Endothelial cell of umbilical vein (primary cell): ENCODE data around the gene CLEC20A. TPM values are rescaled to one million over a fixed set of nuclear protein-coding genes. Genes with fewer than 3 reads are reported as not detected.

Source experiments
- BruUV-seq: library from RNA; stranded (reverse); fragments of 400-500 nt; replicated peaks from 2 replicates; lab custom pipeline; 2021; lab: Mats Ljungman, UMichigan
- CTCF ChIA-PET: fragments of 300-600, 350-600 bp; sonication (Branson Sonifier 250); formaldehyde crosslinking; loops from one replicate; lab custom pipeline; 2021; ENCODE audit warnings: antibody characterized with exemption, inconsistent platforms; lab: Charles Lee
- POLR2A ChIA-PET: fragments of 300-600, 350-600 bp; sonication (Branson Sonifier 250); formaldehyde crosslinking; loops from one replicate; lab custom pipeline; 2021; ENCODE audit warnings: antibody characterized with exemption, inconsistent platforms; lab: Charles Lee
- DNase-seq: peaks from one replicate; pipeline ENCODE4 v3.0.0-alpha.2; 2011; ENCODE audit warnings: low read depth, low spot score
- FAIRE-seq: peaks from 2 replicates; lab custom pipeline; 2011; peaks lifted over from hg19 to GRCh38; lab: Jason Lieb, UNC
- H2AFZ ChIP-seq: 2 replicates; pipeline ENCODE4 v1.6.0; 2012; ENCODE audit warnings: low read depth, low read length, control low read depth, inconsistent platforms
- H3K27ac ChIP-seq: 2 replicates; pipeline ENCODE4 v1.5.1; 2011; ENCODE audit warnings: low read depth, mild to moderate bottlenecking, control low read depth, low read length, moderate library complexity; ENCODE audit not compliant: insufficient read depth
- H3K27me3 ChIP-seq, 2 experiments: 2 replicates each; pipeline versions ENCODE4 v1.6.0 to v1.6.1; 2011; ENCODE audit warnings: low read length in 2 of 2, mixed read lengths in 1 of 2; ENCODE audit not compliant: control insufficient read depth in 2 of 2, insufficient read depth in 2 of 2
- H3K36me3 ChIP-seq, 2 experiments: 2 replicates in 1 of 2; 3 replicates in 1 of 2; pipeline ENCODE4 v1.5.1; 2011; ENCODE audit warnings: low read length in 2 of 2, mild to moderate bottlenecking in 1 of 2, moderate library complexity in 1 of 2; ENCODE audit not compliant: control insufficient read depth in 2 of 2, insufficient read depth in 2 of 2; ENCODE audit errors: extremely low read depth in 1 of 2
- H3K4me1 ChIP-seq: 3 replicates; pipeline ENCODE4 v1.5.1; 2011; ENCODE audit warnings: mild to moderate bottlenecking, low read length; ENCODE audit not compliant: control insufficient read depth, insufficient read depth; ENCODE audit errors: extremely low read depth
- H3K4me2 ChIP-seq: 2 replicates; pipeline ENCODE4 v1.6.1; 2011; ENCODE audit warnings: low read length, control low read depth, mixed read lengths; ENCODE audit not compliant: insufficient read depth
- H3K4me3 ChIP-seq, 3 experiments: fragments of 200-600 bp in 1 of 3; sonication (generic), shearing (Covaris generic) in 1 of 3; replicated peaks in 1 of 3; 2 replicates each; pipeline ENCODE4 v1.5.1; 2011 to 2016; ENCODE audit warnings: control low read depth in 3 of 3, low read length in 3 of 3, mild to moderate bottlenecking in 2 of 3, inconsistent platforms in 1 of 3, low read depth in 1 of 3, moderate library complexity in 1 of 3; ENCODE audit not compliant: insufficient read depth in 1 of 3
- H3K79me2 ChIP-seq: 2 replicates; pipeline ENCODE4 v1.6.0; 2012; ENCODE audit warnings: low read length, inconsistent platforms; ENCODE audit not compliant: control insufficient read depth, insufficient read depth
- H3K9ac ChIP-seq: replicated peaks from 2 replicates; pipeline ENCODE3; 2011; ENCODE audit warnings: low read length, control low read depth; ENCODE audit not compliant: insufficient read depth; ENCODE audit errors: extremely low read depth
- H3K9me1 ChIP-seq: replicated peaks from 3 replicates; pipeline ENCODE4 v1.6.0; 2011; ENCODE audit warnings: mild to moderate bottlenecking, low read length; ENCODE audit not compliant: control insufficient read depth, insufficient read depth; ENCODE audit errors: extremely low read depth
- H3K9me3 ChIP-seq: replicated peaks from 2 replicates; pipeline ENCODE4 v1.5.1; 2012; ENCODE audit warnings: low read length, inconsistent platforms; ENCODE audit not compliant: control insufficient read depth, insufficient read depth
- H4K20me1 ChIP-seq: replicated peaks from 2 replicates; pipeline ENCODE3; 2011; ENCODE audit warnings: mild to moderate bottlenecking, low read length; ENCODE audit not compliant: control insufficient read depth, insufficient read depth; ENCODE audit errors: extremely low read depth
- EZH2 ChIP-seq: IDR thresholded peaks from 2 replicates; pipeline ENCODE4 v1.6.1; 2012; ENCODE audit warnings: borderline replicate concordance, low read depth, mild to moderate bottlenecking, moderate library complexity, low read length, inconsistent platforms; ENCODE audit not compliant: severe bottlenecking
- FOS ChIP-seq: IDR thresholded peaks from 2 replicates; pipeline ENCODE4 v1.6.1; 2011; ENCODE audit warnings: mild to moderate bottlenecking, low read length, moderate library complexity, borderline replicate concordance; ENCODE audit not compliant: insufficient read depth
- GATA2 ChIP-seq: IDR thresholded peaks from 2 replicates; pipeline ENCODE4 v1.7.0; 2011; ENCODE audit warnings: low read depth, mild to moderate bottlenecking, moderate library complexity, mixed read lengths, low read length; ENCODE audit not compliant: insufficient read length, insufficient read depth
- JUN ChIP-seq: IDR thresholded peaks from 2 replicates; pipeline ENCODE4 v1.6.1; 2011; ENCODE audit warnings: borderline replicate concordance, low read depth; ENCODE audit not compliant: insufficient read length, insufficient read depth
- MAX ChIP-seq: IDR thresholded peaks from 2 replicates; pipeline ENCODE4 v1.6.1; 2011; ENCODE audit not compliant: insufficient read depth, insufficient read length
- MYC ChIP-seq: IDR thresholded peaks from one replicate; pipeline ENCODE4 v1.6.1; 2011; ENCODE audit warnings: mild to moderate bottlenecking, low read depth, low read length
- POLR2A ChIP-seq: IDR thresholded peaks from 2 replicates; pipeline ENCODE4 v1.6.1; 2012; ENCODE audit warnings: low read depth, mild to moderate bottlenecking, control low read depth, low read length
- POLR2AphosphoS5 ChIP-seq: IDR thresholded peaks from 2 replicates; pipeline ENCODE4 v1.6.1; 2012; ENCODE audit warnings: low read depth, mild to moderate bottlenecking, control low read depth, low read length, moderate library complexity; ENCODE audit not compliant: insufficient read depth
- dilution Hi-C: fragments of 300-500 bp; cut with MboI; formaldehyde crosslinking; loops from one replicate; pipeline ENCODE4 v1.15.0; 2019; ENCODE audit warnings: low sequenced_read_pairs; ENCODE audit not compliant: extremely low pct_ligation_motif_present
- intact Hi-C: fragments of 100-400 bp; cut with micrococcal nuclease; formaldehyde crosslinking; loops from one replicate; pipeline ENCODE4 v1.10.0; 2022
- polyA plus RNA-seq, 4 experiments: library from polyadenylated mRNA; depleted of rRNA in 3 of 4; stranded (reverse) in 3 of 4; unstranded in 1 of 4; fragments of >200 nt; gene quantifications; 2 replicates each; pipeline versions ENCODE4 v1.2.1 to v1.2.3, GENCODE V29; 2011 to 2012; ENCODE audit warnings: missing spikeins in 1 of 4
- total RNA-seq: library from RNA; stranded (reverse); gene quantifications from 2 replicates; pipeline ENCODE4 v1.2.3, GENCODE V29; 2021
- TF ChIP-seq, protein P1 (sequence below), 2 donors: IDR thresholded peaks; 1 replicate in 1 of 2; 2 replicates in 1 of 2; pipeline ENCODE4 v1.5.1; 2011; ENCODE audit warnings: low read length in 2 of 2, mild to moderate bottlenecking in 2 of 2, moderate library complexity in 2 of 2, control low read depth in 1 of 2, inconsistent platforms in 1 of 2, low read depth in 1 of 2; ENCODE audit not compliant: insufficient read depth in 1 of 2; ENCODE audit errors: extremely low read depth in 1 of 2

CLEC20A gene
- total and polyA plus RNA-seq, 2 donors (not counting 3 experiments of a cell fraction or from before 2014, with no cell fraction given), result not detected

- CTCF ChIA-PET, result interaction anchor here (0.5 to 1.9 kb wide), 5 partner anchors 9 to 195 kb away, joined by 3 to 8 read pairs (median 5); no protein-coding TSS in a partner anchor
- Histone ChIP-seq H3K9ac (no peak overlapping the region), H3K4me2 (no peak overlapping the region), H3K27ac (no peak overlapping the region), H3K27me3 (no peaks in the 10 kb centered on the region), H3K79me2 (no peaks in the 10 kb centered on the region), H3K36me3 (no peaks in the 10 kb centered on the region), H4K20me1 (no peaks in the 10 kb centered on the region), H3K4me1 (no peaks in the 10 kb centered on the region), H3K9me1 (no peaks in the 10 kb centered on the region), H3K9me3 (no peaks in the 10 kb centered on the region), H2AFZ (no peak overlapping the region), H3K4me3 (no peak overlapping the region)
- POLR2A ChIA-PET, result no interaction called here
- no peak for DNase-seq
- intact Hi-C loops (no loop called here), dilution Hi-C loops (no loop called here)
- TF ChIP-seq FOS, result no peak
- TF ChIP-seq GATA2, result no peak
- no peak for TF ChIP-seq EZH2
- TF ChIP-seq POLR2AphosphoS5, result no peak
- no peak for TF ChIP-seq MYC
- BruUV-seq, result no TSS peak
- no peak for FAIRE-seq
These were observed 1.6 kb downstream of the CLEC20A start for GRCh38 chr1:178495158-178495557.

- no peak overlapping the region for H3K4me3 ChIP-seq
- FAIRE-seq, result no peak
- H3K27ac ChIP-seq, result no peak overlapping the region
- dilution Hi-C loops (no loop called here), intact Hi-C loops (no loop called here)
- DNase-seq, result no peak
- no peaks in the 10 kb centered on the region for H3K27me3 ChIP-seq
- H3K79me2 ChIP-seq, result no peaks in the 10 kb centered on the region
- ChIA-PET CTCF (interaction anchor here (1.0 to 1.9 kb wide), 4 partner anchors 9 to 194 kb away, joined by 3 to 8 read pairs (median 6); no protein-coding TSS in a partner anchor), POLR2A (no interaction called here)
- no TSS peak for BruUV-seq
- H2AFZ ChIP-seq, result no peak overlapping the region
- no peak for TF ChIP-seq GATA2
- TF ChIP-seq EZH2, result no peak
- no peak for TF ChIP-seq POLR2A
- no peak for TF ChIP-seq POLR2AphosphoS5
- no peak for TF ChIP-seq JUN
- TF ChIP-seq, protein P1, sequence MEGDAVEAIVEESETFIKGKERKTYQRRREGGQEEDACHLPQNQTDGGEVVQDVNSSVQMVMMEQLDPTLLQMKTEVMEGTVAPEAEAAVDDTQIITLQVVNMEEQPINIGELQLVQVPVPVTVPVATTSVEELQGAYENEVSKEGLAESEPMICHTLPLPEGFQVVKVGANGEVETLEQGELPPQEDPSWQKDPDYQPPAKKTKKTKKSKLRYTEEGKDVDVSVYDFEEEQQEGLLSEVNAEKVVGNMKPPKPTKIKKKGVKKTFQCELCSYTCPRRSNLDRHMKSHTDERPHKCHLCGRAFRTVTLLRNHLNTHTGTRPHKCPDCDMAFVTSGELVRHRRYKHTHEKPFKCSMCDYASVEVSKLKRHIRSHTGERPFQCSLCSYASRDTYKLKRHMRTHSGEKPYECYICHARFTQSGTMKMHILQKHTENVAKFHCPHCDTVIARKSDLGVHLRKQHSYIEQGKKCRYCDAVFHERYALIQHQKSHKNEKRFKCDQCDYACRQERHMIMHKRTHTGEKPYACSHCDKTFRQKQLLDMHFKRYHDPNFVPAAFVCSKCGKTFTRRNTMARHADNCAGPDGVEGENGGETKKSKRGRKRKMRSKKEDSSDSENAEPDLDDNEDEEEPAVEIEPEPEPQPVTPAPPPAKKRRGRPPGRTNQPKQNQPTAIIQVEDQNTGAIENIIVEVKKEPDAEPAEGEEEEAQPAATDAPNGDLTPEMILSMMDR (IDR thresholded peaks at IDR 0.05; ENCODE audit: extremely low read depth in 1 of 2, insufficient read depth in 1 of 2, low read depth in 1 of 2, low read length in 2 of 2), result no peak
- no peak for TF ChIP-seq FOS
- TF ChIP-seq MAX, result no peak
- TF ChIP-seq MYC, result no peak
- H3K36me3 ChIP-seq, result no peaks in the 10 kb centered on the region
- no peak overlapping the region for H3K9ac ChIP-seq
- H3K9me1 ChIP-seq, result no peaks in the 10 kb centered on the region
- no peaks in the 10 kb centered on the region for H4K20me1 ChIP-seq
- H3K9me3 ChIP-seq, result no peaks in the 10 kb centered on the region
- H3K4me1 ChIP-seq, result no peaks in the 10 kb centered on the region
- no peak overlapping the region for H3K4me2 ChIP-seq
These were observed 2.2 kb downstream of the CLEC20A start for GRCh38 chr1:178494569-178494971.
